T-helper 1 cell treated with Interleukin-12 subunit alpha and Interleukin-12 subunit beta and Interleukin-4 antibody, amounts not matched to agents 30 ng/mL and 1 ng/mL, for 36 hours (primary cell): ENCODE measurements around the gene FAM180B. TPM values are rescaled to one million over a fixed set of nuclear protein-coding genes. Genes with fewer than 3 reads are reported as not detected.
"Not testable (repeated sequence)": the region's sequence is repeated elsewhere in the genome, so short reads cannot be mapped to it uniquely, and the experiment has no call there.

Experiments used
- intact Hi-C: fragments of 100-400 bp; cut with micrococcal nuclease; formaldehyde crosslinking; loops from one replicate; pipeline ENCODE4 v1.15.1; 2024
- total RNA-seq: library from RNA; stranded (reverse); gene quantifications from 2 replicates; pipeline ENCODE4 v1.2.3, GENCODE V29; 2022

Gene FAM180B
- total RNA-seq, 1 donor from 2014 or later: not detected

DNA sequence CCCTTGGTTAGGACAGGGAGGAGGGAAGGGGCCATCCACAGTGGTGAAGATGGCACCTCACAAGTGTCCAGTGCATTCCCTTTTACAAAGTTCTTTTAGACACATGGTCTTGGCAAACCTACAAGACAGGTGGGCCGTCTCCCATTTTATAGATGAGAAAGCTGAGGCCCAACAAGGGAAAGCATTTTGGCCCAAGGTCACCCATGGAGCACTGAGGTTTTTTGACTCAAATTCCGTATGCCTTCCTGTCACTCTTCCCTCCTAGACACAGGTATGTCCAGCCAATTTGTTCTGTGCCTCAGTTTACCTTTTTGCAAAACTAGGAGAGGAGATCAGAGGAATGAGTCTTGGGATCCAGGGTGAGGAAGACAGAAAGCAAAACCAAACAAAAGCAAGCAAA is 6.5 kb downstream of the FAM180B start:
- intact Hi-C loops: no loop called here

GRCh38 chr11:47593492-47593933 is 7.0 kb downstream of the FAM180B start:
- intact Hi-C loops: no loop called here

DNA sequence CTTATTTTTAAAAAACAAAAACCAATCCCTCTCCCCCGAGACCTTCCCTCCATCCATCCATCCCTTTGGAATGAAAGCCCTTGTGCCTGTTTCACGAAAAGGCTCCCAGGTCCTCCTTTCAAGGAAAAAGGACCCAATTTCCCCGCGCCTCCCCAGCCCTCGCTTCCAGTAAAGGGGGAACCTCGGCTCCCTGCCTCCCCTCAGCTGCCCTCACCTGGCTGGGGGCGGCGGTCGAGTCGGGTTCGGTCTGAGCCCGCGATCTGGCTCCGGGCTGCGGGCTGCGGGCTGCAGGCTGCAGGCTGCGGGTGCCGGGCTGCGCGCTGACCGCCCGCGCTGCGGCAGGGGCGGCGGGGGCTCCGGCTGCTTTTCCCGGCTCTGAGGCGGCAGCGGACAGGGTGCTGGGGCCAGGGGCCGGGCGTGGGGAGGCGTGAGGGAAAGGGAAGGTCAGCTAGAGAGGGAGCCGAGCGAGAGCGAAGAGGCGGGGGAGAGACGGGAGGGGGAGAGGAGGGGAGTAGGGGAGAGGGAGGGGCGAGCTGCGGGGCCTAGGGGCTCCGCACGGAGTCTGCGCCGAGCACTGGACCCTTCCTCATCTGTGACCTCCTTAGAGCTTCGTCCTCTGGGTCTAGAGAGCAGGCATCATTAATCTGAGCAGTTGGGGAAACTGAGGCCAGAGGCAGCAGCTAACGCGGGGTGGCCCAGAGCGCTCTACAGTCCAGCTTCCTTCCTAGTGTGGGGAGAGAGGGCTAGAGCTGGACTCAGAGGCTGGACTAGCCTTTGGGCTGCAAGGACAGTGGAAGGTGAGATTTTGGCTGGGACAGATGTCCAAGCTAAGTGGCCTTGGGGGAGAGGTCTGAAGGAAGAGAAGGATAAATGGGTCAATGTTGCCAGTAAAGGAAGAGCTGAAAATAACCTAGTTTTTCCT is 7.7 kb downstream of the FAM180B start, which contains the start of gene C1QTNF4:
Gene C1QTNF4 (minus strand): TSS at position 478 of the 922 bp plus-strand sequence. CDS start 3,601 bp downstream, outside the sequence.
- intact Hi-C loops: no loop called here

DNA sequence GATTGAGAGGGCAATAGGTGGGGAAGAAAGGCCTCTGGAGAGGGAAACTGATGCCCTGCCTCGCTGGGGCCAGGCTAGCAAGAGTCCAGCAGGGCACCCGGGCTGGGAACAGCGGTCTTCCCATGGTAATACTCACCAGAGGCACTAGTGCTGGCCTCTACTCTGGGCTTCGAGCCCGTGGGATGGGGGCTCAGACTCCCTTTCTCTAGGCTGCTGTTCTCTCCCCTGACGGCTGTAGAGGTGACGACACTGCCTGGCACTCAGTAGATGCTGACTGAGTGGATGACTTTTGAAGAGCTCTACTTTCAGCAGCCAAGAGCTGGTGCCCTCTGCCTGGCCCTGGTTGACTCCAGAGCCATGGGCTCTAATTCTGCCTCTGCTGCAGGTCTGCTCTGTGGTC is 8.6 kb downstream of the FAM180B start:
- intact Hi-C loops: no loop called here

DNA sequence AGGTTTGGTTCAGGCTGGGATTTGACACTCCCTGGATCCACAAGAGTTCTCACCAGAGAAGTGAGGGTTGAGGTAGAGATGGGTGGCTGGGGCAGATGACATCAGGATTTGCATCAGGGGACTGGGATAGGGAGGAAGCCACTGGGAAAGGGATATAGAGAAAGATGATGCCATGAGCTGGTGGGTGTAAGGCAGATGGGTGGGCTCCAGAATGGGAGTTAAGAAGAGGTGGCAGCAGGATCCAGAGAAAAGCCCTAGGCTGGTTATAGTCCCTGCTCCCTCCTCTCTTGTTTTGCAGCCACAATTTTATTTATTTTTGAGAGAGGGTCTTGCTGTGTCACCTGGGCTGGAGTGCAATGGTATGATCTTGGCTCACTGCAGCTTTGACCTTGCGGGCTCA is 9.5 kb downstream of the FAM180B start:
- intact Hi-C loops: no loop called here

- intact Hi-C loops: no loop called here
Measured at GRCh38 chr11:47599902-47600301, 13.4 kb downstream of the FAM180B start.

DNA sequence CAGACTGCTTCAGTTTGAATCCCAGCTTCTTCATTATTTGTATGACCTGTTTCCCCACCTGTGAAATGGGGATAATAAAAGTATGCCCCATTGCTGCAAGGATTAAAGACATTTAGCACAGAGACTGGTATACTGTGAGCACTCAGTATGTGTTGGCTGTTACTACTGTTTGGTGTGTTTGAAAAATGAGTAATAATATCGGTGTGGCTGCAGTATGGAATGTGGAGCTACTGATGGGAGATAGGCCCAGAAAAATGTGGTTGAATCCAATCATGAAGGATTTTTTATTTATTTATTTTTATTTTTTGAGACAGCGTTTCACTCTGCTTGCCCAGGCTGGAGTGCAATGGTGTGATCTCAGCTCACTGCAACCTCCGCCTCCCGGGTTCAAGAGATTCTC is 16.8 kb downstream of the FAM180B start:
- intact Hi-C loops: no loop called here

DNA sequence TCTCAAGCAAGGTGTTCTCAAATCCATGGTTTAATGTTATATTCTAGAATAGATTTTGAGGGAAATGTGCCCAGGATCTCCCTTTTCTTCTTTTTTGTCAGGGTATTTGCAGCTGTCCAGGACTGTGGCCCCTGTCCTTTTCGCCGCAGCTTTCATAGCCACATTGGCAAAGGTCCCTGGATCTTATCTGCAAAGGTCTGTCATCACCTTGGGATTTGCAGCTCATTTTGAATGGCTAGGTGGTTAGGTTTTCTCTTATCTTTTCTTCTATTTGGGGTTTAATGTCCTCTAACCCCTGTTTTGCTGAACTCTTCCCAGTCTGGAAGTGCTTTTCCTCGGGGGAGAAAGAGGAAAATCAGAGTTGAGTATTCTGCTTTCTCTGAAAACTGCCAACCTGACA is 19.4 kb downstream of the FAM180B start:
- intact Hi-C loops: no loop called here

DNA sequence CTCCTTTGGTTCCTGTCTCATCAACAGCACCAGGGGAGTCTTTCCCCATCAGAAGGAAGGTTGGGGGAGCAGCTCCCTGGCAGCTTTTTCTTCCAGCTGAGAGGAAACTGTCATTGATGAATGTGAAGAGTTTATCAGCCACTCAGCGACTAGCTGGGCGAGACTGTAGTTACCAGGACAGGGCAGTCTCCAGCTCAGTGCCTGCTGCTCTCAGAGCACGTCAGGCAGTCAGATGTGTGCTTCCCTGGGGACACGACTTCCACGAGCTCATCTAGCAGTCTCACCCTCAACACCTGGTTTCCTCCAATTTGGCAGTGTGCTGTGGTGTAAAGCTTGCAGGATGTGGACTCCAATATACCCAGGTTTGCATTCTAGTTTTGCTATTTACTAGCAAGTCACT is 20.3 kb downstream of the FAM180B start:
- intact Hi-C loops: no loop called here

- intact Hi-C loops: no loop called here
Measured at GRCh38 chr11:47607380-47607779, 20.9 kb downstream of the FAM180B start.

DNA sequence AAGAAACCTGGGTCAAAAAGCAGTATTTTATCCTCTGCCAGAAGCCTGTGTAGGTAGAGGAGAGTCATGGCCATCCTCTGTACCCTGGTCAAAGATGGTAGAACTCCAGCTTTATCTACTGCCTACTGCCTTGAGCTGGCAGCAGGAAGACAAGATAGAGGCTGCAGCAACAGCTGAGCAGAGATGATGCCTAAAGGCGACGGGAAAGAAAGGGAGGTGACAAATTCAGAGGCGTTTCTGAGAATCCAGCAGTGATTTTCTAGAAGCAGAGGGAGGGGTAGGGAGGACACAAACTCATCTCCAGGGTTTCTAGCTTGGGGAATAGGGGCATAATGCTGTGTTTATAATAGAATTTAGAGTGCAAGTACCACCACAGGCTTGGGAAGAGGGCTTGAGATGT is 23.2 kb downstream of the FAM180B start:
- intact Hi-C loops: no loop called here

DNA sequence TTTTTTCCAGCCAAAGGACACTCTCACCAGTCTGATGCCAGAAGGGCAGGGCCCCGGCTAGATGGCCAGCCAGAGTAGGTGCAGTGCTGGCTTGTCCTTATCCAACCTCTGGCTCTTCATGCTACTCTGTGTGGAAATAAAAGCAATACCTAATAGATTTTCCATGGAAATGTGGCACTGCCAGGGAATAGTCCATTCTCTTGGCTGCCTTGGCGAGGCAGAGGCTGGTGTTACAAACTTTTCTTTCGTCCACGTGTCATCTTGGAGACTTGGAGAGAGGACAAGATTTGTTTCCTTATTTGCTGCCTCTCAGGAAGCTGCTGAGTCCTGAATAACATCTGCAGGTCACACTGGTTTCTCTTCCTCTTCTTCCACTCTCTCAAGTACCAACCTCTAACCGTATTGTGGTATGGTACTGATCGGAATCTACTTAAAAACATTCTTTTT is 24.9 kb downstream of the FAM180B start:
- intact Hi-C loops: no loop called here

DNA sequence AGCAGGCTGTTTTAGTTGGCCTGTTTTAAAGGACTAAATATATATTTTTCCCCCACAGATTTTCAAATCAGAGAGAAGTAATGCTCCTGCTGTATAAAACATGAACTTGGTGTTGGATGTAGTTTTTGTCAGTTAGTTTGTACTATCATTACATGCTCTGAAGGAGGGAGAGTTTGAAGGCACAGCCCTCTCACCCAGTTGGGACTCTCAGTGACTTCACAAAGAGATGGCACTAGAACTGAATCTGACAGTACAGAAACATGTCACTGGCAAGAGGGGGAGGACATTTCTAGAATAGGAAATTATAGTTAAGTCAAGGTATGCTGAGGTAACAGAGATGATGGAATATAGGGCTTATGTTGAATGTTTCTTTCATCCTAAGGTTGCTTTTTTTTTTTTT is 28.8 kb downstream of the FAM180B start:
- intact Hi-C loops: loop anchor here (5.0 kb wide), 1 partner anchor 243 kb away; no protein-coding TSS in a partner anchor

GRCh38 chr11:47616726-47617416 is 30.4 kb downstream of the FAM180B start:
- intact Hi-C loops: loop anchor here (5.0 kb wide), 1 partner anchor 245 kb away; no protein-coding TSS in a partner anchor

GRCh38 chr11:47617417-47617809 is 30.9 kb downstream of the FAM180B start:
- intact Hi-C loops: loop anchor here (5.0 kb wide), 1 partner anchor 245 kb away; no protein-coding TSS in a partner anchor

DNA sequence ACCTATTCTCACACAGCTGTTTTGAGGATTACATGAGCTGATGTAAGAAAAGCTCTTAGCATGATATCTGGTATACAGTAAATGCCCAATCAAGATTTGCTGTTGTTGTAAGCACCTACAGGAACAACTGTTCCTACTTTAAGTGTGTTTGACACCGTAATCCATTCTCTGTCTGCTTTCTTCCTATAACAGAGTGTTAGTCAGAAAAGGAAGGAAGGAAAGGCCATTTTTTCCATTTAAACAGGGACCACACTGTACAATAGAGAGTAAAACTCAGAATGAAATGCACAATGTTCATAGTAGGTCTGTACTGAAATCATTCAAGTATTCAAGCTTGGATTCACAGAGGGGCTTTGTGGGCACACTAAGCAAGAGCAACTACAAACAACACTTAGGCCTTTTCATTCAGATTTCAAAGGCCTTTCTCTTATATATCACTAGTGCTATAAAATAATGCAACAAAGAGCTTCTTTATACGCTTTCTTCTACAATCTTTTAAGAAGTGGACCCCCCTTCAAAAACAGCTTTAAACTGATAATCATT is 34.4 kb downstream of the FAM180B start:
- intact Hi-C loops: no loop called here

- intact Hi-C loops: no loop called here
Measured at GRCh38 chr11:47626234-47626633, 39.8 kb downstream of the FAM180B start.

DNA sequence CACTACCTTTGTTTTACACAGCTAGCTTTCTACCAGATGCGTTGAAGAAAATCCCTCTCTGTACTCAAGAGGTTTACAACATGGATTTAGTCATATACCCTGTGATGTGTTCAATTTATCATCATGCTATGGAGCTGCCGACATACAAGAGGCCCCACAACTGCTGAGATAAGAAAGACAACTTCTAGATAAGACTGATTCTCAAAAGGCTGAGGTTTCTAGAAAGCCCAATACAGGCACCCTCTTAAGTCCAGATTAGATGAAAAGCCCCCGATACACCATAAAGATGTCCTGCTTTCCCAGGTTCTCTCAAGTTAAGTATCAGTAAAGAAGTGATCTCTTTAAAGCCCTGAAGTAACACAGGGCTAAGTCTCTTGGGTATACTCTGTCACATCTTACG is 41.5 kb downstream of the FAM180B start:
- intact Hi-C loops: no loop called here

GRCh38 chr11:47631473-47631872 is 45.0 kb downstream of the FAM180B start:
- intact Hi-C loops: no loop called here

GRCh38 chr11:47636331-47636730 is 49.9 kb downstream of the FAM180B start:
- intact Hi-C loops: not testable (repeated sequence)
